ENCODE data around the gene TPRN. TPM values are rescaled to one million over a fixed set of nuclear protein-coding genes. Genes with fewer than 3 reads are reported as not detected.
A peak's percentile ranks its signal among the peaks of the same experiment; 100 is the strongest.
"Not testable (repeated sequence)": the region's sequence is repeated elsewhere in the genome, so short reads cannot be mapped to it uniquely, and the experiment has no call there.

TPRN gene
- total RNA-seq, 2 experiments from 2014 or later = 5.6 to 5.8 TPM

DNA sequence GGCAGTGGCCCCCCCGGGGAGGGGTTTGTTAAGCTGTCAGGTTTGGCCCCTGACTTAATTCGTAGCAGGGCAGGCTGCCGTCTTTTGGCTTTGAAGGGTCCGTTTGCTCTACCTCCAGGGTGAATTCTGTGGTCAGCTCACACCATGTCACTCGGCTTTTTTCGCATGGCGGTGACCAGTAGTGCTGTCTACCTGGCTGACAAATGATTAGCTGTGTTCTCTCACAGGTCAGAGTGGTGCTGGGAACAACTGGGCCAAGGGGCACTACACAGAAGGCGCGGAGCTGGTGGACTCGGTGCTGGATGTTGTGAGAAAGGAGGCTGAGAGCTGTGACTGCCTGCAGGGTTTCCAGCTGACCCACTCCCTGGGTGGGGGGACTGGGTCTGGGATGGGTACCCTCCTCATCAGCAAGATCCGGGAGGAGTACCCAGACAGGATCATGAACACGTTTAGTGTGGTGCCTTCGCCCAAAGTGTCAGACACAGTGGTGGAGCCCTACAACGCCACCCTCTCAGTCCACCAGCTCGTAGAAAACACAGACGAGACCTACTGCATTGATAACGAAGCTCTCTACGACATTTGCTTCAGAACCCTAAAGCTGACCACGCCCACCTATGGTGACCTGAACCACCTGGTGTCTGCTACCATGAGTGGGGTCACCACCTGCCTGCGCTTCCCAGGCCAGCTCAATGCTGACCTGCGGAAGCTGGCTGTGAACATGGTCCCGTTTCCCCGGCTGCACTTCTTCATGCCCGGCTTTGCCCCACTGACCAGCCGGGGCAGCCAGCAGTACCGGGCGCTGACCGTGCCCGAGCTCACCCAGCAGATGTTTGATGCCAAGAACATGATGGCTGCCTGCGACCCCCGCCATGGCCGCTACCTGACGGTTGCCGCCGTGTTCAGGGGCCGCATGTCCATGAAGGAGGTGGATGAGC, 42.0 kb upstream of the TPRN start:
- Mint-ChIP-seq H3K36me3 (ENCODE audit: low read depth) (peaks cover 27% of the 10 kb centered on the region), H3K9me3 (ENCODE audit: low read depth) (no peaks in the 10 kb centered on the region), H3K4me1 (peaks cover 23% of the 10 kb centered on the region), H3K4me3 (peak overlapping the region; percentile 83), H3K27ac (peak overlapping the region; percentile 58), H3K27me3 (no peaks in the 10 kb centered on the region)
- DNase-seq = no peak
- intact Hi-C loops (cut with DNase I, micrococcal nuclease) = no loop called here
- ATAC-seq = no peak
- ChIA-PET CTCF (interaction anchor here (0.7 to 0.8 kb wide), 2 partner anchors 12 to 48 kb away, joined by 3 read pairs; no protein-coding TSS in a partner anchor), POLR2A (interaction anchor here (0.6 to 3.6 kb wide), 3 partner anchors 12 to 42 kb away, joined by 3 to 31 read pairs (median 3); partner anchors contain the start of genes NELFB and TPRN)

DNA sequence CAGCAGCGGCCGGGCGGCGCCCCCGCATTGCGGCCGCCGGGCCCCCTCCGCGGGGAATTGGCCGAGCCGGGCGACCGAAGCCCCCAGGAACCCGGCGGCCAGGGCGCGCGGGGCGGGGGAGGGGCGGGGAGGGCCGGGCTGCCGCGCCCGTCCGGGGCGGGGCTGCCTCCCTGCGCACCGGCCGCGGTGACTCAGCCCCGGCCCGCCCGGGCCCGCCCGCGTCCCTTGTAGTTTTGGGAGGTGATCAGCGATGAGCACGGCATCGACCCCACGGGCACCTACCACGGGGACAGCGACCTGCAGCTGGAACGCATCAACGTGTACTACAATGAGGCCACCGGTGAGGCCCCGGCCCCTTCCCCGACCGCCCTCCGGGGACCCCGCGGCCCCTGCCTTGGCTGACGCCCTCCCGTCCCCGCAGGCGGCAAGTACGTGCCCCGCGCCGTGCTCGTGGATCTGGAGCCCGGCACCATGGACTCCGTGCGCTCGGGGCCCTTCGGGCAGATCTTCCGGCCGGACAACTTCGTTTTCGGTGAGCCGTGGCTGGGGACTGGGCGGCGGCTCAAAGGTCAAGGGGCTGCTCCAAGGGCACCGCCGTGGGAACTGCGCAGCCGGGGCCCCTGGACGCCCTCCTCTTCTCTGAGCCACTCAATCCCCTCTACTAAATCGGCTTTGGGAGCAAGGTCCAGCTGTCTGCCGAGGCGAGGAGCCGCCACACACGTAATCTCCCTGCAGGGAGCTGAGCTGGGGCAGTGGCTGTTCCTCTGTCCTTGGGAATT, 41.1 kb upstream of the TPRN start:
- peak overlapping the region; percentile 47 for H3K27ac Mint-ChIP-seq
- peaks cover 26% of the 10 kb centered on the region for H3K4me1 Mint-ChIP-seq
- ATAC-seq (peak; percentile 13), DNase-seq (peak; percentile 84)
- peak overlapping the region; percentile 83 for H3K4me3 Mint-ChIP-seq
- H3K27me3 Mint-ChIP-seq = no peaks in the 10 kb centered on the region
- intact Hi-C loops (cut with DNase I, micrococcal nuclease) = loop anchor here (1.0 to 2.0 kb wide), 13 partner anchors 14 to 540 kb away; partner anchors contain the start of genes NDOR1 (in 2 of the 2), NELFB (in 2 of the 2), TMEM203 (in 2 of the 2) and EXD3 (in 1 of the 2)
- peaks cover 27% of the 10 kb centered on the region for H3K36me3 Mint-ChIP-seq (ENCODE audit: low read depth)
- no peaks in the 10 kb centered on the region for H3K9me3 Mint-ChIP-seq (ENCODE audit: low read depth)
- ChIA-PET POLR2A (interaction anchor here (0.6 to 3.6 kb wide), 8 partner anchors 12 to 361 kb away, joined by 3 to 31 read pairs (median 5); partner anchors contain the start of genes MAN1B1, NELFB and RNF208), CTCF (interaction anchor here (0.6 to 1.5 kb wide), 6 partner anchors 13 to 418 kb away, joined by 3 to 8 read pairs (median 3); partner anchors contain the start of genes MAN1B1 and RNF224)

DNA sequence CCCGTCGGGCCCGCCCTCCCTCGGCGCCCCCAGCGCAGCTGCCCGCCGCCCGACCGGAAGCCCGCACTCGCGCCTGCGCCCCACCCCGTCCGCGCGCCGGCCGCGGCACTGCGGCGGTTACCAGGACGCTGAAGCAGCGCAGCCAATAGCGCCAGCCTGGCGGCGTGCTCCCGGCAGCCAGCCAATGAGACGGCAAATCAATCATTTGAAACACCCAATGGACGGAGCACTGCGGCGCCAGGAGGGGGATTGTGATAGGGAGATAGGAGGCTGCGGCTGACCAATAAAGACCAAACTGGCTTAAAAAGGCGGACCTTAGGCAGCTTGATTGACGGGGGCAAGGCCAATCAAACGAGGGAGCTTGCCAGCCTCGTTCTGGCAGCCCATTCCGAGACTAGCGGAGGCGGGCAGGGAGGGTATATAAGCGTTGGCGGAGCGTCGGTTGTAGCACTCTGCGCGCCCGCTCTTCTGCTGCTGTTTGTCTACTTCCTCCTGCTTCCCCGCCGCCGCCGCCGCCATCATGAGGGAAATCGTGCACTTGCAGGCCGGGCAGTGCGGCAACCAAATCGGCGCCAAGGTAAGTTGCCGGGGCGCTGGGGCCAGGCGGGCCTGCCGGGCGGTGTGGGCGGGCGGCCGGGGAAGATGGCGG, 40.4 kb upstream of the TPRN start, which contains the start of gene TUBB4B:
Gene TUBB4B, plus strand, starts transcription at position 447 of the 649 bp plus-strand sequence. Its CDS starts 74 bp downstream, at position 521.
- ChIA-PET CTCF (interaction anchor here (0.6 to 1.7 kb wide), 8 partner anchors 13 to 418 kb away, joined by 3 to 8 read pairs (median 4); partner anchors contain the start of genes CYSRT1, MAN1B1 and RNF224), POLR2A (interaction anchor here (0.6 to 1.7 kb wide), 14 partner anchors 13 to 362 kb away, joined by 3 to 13 read pairs (median 3); partner anchors contain the start of genes FBXW5, MAN1B1, NELFB and RNF208)
- H3K27me3 Mint-ChIP-seq = no peaks in the 10 kb centered on the region
- peak within 1 kb of the TSS; percentile 87 for H3K27ac Mint-ChIP-seq
- H3K4me3 Mint-ChIP-seq = peak within 1 kb of the TSS; percentile 83
- peaks cover 27% of the 10 kb centered on the region for H3K36me3 Mint-ChIP-seq (ENCODE audit: low read depth)
- peak; percentile 98 for DNase-seq
- H3K9me3 Mint-ChIP-seq (ENCODE audit: low read depth) = no peaks in the 10 kb centered on the region
- ATAC-seq = peak; percentile 84
- intact Hi-C loops (cut with DNase I, micrococcal nuclease) = loop anchor here (1.0 to 2.0 kb wide), 18 partner anchors 14 to 758 kb away; partner anchors contain the start of genes NDOR1 (in 2 of the 2), NELFB (in 2 of the 2), TMEM203 (in 2 of the 2) and ANAPC2 (in 1 of the 2)
- H3K4me1 Mint-ChIP-seq = peaks cover 27% of the 10 kb centered on the region

DNA sequence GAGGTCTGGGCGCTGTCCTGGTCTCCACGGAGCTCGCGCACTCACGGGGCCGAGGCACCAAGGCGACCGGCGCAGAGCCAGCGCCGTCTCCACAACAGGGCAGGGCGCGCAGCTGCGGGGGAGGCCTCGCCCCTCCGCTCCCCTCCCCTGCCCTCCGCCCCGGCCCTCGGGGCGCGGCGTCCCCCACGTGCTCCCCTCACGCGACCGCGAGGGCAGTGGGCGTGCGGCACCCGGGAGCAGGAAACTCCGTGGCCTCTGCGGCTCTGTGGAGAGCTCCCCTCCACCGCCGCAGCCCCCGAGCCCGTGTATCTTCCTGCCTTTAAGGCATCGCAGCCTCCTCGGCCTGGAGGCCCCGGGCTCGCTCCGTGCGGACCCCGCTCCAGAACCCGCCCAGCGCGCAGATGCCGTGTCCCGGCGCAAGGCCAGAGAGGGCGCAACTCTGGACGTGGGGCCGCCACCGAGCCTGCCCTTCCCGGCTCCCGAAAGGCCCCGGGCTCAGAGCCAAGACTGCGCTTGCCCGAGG, 39.8 kb upstream of the TPRN start:
- POLR2A ChIA-PET = interaction anchor here (0.6 to 1.7 kb wide), 14 partner anchors 13 to 362 kb away, joined by 3 to 13 read pairs (median 4); partner anchors contain the start of genes FBXW5, MAN1B1, NELFB and RNF208
- intact Hi-C loops (cut with DNase I, micrococcal nuclease) = loop anchor here (1.0 to 2.0 kb wide), 7 partner anchors 17 to 757 kb away; partner anchors contain the start of genes ANAPC2 (in 1 of the 2), MAN1B1 (in 1 of the 2), NDOR1 (in 1 of the 2) and PAXX (in 1 of the 2)
- H3K9me3 Mint-ChIP-seq (ENCODE audit: low read depth) = no peaks in the 10 kb centered on the region
- no peak overlapping the region for H3K27ac Mint-ChIP-seq
- peak; percentile 79 for DNase-seq
- CTCF ChIA-PET = interaction anchor here (0.9 to 1.8 kb wide), 5 partner anchors 13 to 145 kb away, joined by 3 to 8 read pairs (median 6); partner anchors contain the start of genes CYSRT1 and RNF224
- H3K27me3 Mint-ChIP-seq = no peaks in the 10 kb centered on the region
- H3K4me1 Mint-ChIP-seq = peaks cover 27% of the 10 kb centered on the region
- peaks cover 27% of the 10 kb centered on the region for H3K36me3 Mint-ChIP-seq (ENCODE audit: low read depth)
- ATAC-seq = peak; percentile 16
- peak overlapping the region; percentile 83 for H3K4me3 Mint-ChIP-seq

DNA sequence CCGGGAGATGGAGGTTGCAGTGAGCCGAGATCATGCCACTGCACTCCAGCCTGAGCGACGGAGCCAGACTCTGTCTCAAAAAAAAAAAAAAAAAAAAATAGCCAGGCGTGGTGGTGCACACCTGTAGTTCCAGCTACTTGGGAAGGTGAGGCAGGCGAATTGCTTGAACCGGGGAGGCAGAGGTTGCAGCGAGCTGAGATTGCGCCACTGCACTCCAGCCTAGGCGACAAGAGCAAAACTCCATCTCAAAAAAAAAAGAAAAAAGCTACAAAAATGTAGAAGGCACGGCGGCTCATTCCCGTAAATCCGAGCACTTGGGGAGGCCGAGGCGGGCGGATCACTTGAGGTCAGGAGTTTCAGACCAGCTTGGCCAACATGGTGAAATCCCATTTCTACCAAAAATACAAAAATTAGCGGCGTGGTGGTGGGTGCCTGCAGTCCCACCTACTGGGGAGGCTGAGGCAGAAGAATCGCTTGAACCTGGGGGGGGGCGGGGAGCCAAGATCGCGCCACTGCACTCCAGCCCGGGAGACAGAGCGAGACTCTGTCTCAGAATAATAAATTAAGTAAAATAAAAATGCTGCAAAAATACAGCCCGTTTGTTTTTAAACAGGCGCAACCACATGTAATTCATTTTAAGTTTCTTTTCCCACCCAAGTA, 39.1 kb upstream of the TPRN start:
- Mint-ChIP-seq H3K27ac (peak overlapping the region; percentile 42), H3K4me1 (peaks cover 27% of the 10 kb centered on the region), H3K4me3 (peak overlapping the region; percentile 83), H3K36me3 (ENCODE audit: low read depth) (peaks cover 27% of the 10 kb centered on the region)
- intact Hi-C loops (cut with DNase I, micrococcal nuclease) = loop anchor here (1.0 to 5.0 kb wide), 8 partner anchors 16 to 756 kb away; partner anchors contain the start of genes ANAPC2 (in 1 of the 2), MAN1B1 (in 1 of the 2), NDOR1 (in 1 of the 2) and NPDC1 (in 1 of the 2)
- DNase-seq; H3K9me3 Mint-ChIP-seq (ENCODE audit: low read depth); H3K27me3 Mint-ChIP-seq; ATAC-seq: not testable (repeated sequence)
- ChIA-PET POLR2A (interaction anchor here (0.6 to 1.7 kb wide), 5 partner anchors 17 to 153 kb away, joined by 3 to 10 read pairs (median 7); partner anchors contain the start of genes MAN1B1 and RNF208), CTCF (interaction anchor here (1.2 to 1.8 kb wide), 4 partner anchors 13 to 144 kb away, joined by 5 to 8 read pairs (median 6); partner anchors contain the start of genes CYSRT1 and RNF224)

DNA sequence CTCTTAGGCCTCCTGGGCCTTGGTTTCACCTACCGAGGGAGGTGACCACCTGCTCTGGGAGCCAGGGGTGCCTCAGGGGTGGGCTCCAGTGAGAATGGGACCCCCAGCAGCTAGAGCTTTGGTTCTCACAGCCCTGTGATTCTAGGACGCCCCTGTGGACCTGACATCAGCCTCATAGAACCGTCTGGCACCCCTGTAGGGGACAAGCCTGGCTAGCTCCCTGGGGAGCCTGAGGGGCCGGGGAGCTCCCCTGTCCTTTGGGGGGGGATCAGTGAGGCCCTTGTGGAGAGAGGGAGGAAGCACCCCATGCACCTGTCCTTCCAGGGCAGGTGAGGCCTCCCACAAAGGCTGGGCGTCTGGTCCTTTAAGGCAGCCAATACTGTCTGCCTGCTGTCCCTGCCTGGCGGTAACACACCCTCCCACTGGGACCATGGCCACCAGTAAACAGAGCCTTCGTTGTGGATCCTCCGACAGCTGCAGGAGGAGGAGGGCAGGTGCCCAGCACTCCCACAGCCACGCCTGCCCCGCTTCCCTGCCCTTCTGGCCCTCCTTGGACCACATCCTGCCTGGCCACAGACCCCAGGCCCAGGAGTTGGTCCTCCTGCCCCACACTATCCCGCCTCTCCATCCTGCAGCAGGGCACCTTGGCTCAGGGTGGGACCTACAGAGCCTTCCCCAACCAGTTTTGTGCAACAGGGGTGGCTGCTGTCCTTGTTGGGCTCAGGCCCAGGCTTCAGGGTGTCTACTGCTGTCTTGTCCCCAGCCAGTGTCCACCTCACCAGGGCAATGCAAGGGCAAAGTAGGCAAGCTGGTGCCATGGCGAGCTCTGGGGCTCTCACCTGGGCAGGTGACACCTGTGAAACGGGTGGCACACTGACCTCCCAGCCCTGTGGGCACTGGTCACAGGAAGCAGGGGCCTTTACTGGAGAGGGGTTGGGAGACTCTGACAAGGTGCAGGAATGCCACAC, 37.5 kb upstream of the TPRN start:
- Mint-ChIP-seq H3K36me3 (ENCODE audit: low read depth) (peaks cover 15% of the 10 kb centered on the region), H3K9me3 (ENCODE audit: low read depth) (no peaks in the 10 kb centered on the region), H3K27ac (no peak overlapping the region), H3K4me1 (peaks cover 22% of the 10 kb centered on the region), H3K4me3 (no peak overlapping the region), H3K27me3 (peaks cover 2% of the 10 kb centered on the region)
- ATAC-seq (no peak), DNase-seq (no peak)
- CTCF ChIA-PET = interaction anchor here (0.6 to 1.8 kb wide), 10 partner anchors 11 to 170 kb away, joined by 3 to 23 read pairs (median 5); partner anchors contain the start of genes CYSRT1, RNF208 and RNF224
- intact Hi-C loops (cut with DNase I, micrococcal nuclease) = loop anchor here (2.0 to 5.0 kb wide), 2 partner anchors 49 to 191 kb away; partner anchors contain the start of genes ANAPC2 (in 1 of the 2), NPDC1 (in 1 of the 2) and SSNA1 (in 1 of the 2)
- POLR2A ChIA-PET = no interaction called here

DNA sequence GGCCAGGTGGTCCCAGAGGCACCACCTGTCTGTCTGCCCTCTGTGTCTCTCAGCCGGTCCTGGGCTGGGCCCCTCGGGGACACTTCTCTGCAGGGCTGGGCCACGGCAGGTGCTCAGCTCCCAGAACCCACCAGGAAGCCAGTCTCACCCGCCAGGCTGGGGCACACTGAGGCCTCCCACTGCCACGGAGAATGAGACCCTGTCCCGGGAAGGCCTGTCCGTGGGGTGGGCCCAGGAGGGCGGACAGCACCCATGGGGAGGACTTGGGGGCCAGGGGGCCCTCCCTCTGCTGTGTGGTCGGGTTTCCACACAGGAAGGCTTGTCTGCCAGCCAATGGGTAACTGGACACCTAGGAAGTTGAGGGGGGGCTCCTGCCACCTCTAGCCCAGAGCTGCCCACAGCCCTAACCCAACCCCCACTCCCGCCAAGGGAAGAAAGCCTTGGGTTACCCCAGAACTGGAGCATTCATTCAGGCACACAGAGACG, 36.4 kb upstream of the TPRN start:
- Mint-ChIP-seq H3K27me3 (peaks cover 2% of the 10 kb centered on the region), H3K27ac (no peak overlapping the region), H3K4me3 (no peak overlapping the region), H3K9me3 (ENCODE audit: low read depth) (no peaks in the 10 kb centered on the region), H3K36me3 (ENCODE audit: low read depth) (peaks cover 5% of the 10 kb centered on the region), H3K4me1 (peaks cover 12% of the 10 kb centered on the region)
- POLR2A ChIA-PET = interaction anchor here (0.9 kb wide), 3 partner anchors 17 to 109 kb away, joined by 3 to 5 read pairs (median 3); partner anchors contain the start of gene NELFB
- no peak for ATAC-seq
- no peak for DNase-seq
- intact Hi-C loops (cut with DNase I, micrococcal nuclease) = loop anchor here (1.0 to 5.0 kb wide), 4 partner anchors 14 to 190 kb away; partner anchors contain the start of genes ANAPC2 (in 1 of the 2), NPDC1 (in 1 of the 2), SSNA1 (in 1 of the 2) and TPRN (in 1 of the 2)
- CTCF ChIA-PET = interaction anchor here (0.6 to 1.6 kb wide), 32 partner anchors 10 to 408 kb away, joined by 3 to 23 read pairs (median 5); partner anchors contain the start of genes CYSRT1, MAN1B1, NELFB and RNF208
